Suprapubic skin (tissue), 4 donors: ENCODE measurements around the gene CDK11B.
"Not testable (repeated sequence)": the region's sequence is repeated elsewhere in the genome, so short reads cannot be mapped to it uniquely, and the experiment has no call there.

Source experiments
- CTCF ChIP-seq, 2 donors: fragments of 200-600 bp in 1 of 2; fragments of 450-650 bp in 1 of 2; sonication (generic) in 1 of 2; IDR thresholded peaks; one replicate each; pipeline ENCODE4 v1.5.1; 2016 to 2019; ENCODE audit warnings: antibody characterized with exemption in 2 of 2, mild to moderate bottlenecking in 1 of 2, moderate library complexity in 1 of 2
- POLR2A ChIP-seq, 2 donors: fragments of 450-650 bp; IDR thresholded peaks; one replicate each; pipeline ENCODE4 v1.6.1; 2017; ENCODE audit warnings: antibody characterized with exemption in 2 of 2, mild to moderate bottlenecking in 2 of 2, moderate library complexity in 2 of 2
- POLR2AphosphoS5 ChIP-seq, 3 donors: sonication (generic); formaldehyde crosslinking; IDR thresholded peaks; one replicate each; pipeline ENCODE4 v1.6.1; 2017; ENCODE audit warnings: antibody characterized with exemption in 3 of 3

- TF ChIP-seq CTCF, POLR2A, POLR2AphosphoS5 (IDR thresholded peaks at IDR 0.05): not testable (repeated sequence)
Observed at GRCh38 chr1:1675218-1675617, 16.4 kb upstream of the CDK11B start.
